HEK293 (cell line): ENCODE measurements around the gene KIF5B.

Experiments used
- CTCF ChIA-PET: fragments of 350-600 bp; formaldehyde crosslinking; extraction: SDS; loops from one replicate; lab custom pipeline; 2021; ENCODE audit warnings: antibody characterized with exemption; lab: Yijun Ruan, JAX
- POLR2A ChIA-PET: fragments of 300-600 bp; formaldehyde crosslinking; extraction: SDS; loops from one replicate; lab custom pipeline; 2020; ENCODE audit warnings: antibody characterized with exemption, inconsistent platforms; lab: Yijun Ruan, JAX
- H3K27ac ChIP-seq: fragments of 200-500 bp; sonication (Bioruptor generic); 2 replicates; pipeline ENCODE4 v1.5.1; 2014; ENCODE audit warnings: low read depth, low read length, control low read depth, inconsistent platforms; ENCODE audit errors: extremely low read depth
- H3K36me3 ChIP-seq, 2 experiments: fragments of 200-500 bp in 1 of 2; sonication (Bioruptor generic) in 1 of 2; 1 replicate in 1 of 2; 2 replicates in 1 of 2; pipeline ENCODE4 v1.5.1; 2014 to 2017; ENCODE audit warnings: inconsistent platforms in 2 of 2, low read length in 2 of 2; ENCODE audit not compliant: control insufficient read depth in 2 of 2, insufficient read depth in 1 of 2
- H3K4me1 ChIP-seq: fragments of 200-500 bp; sonication (Bioruptor generic); 2 replicates; pipeline ENCODE4 v1.5.1; 2014; ENCODE audit warnings: mild to moderate bottlenecking, low read length, inconsistent platforms; ENCODE audit not compliant: control insufficient read depth, insufficient read depth
- H3K4me3 ChIP-seq: 2 replicates; pipeline ENCODE4 v1.5.1; 2011; ENCODE audit warnings: low read depth, mild to moderate bottlenecking, control low read depth, low read length, moderate library complexity
- H3K9me3 ChIP-seq: fragments of 200-500 bp; sonication (Bioruptor generic); 2 replicates; pipeline ENCODE4 v1.5.1; 2014; ENCODE audit warnings: low read depth, low read length, inconsistent platforms; ENCODE audit not compliant: control insufficient read depth, insufficient read depth
- KLF10 ChIP-seq: fragments of 450-650 bp; IDR thresholded peaks from 2 replicates; pipeline ENCODE4 v1.5.1; 2018; ENCODE audit warnings: missing biosample characterization, mild to moderate bottlenecking, missing genetic modification characterization
- OSR2 ChIP-seq: fragments of 450-650 bp; formaldehyde crosslinking; IDR thresholded peaks from 2 replicates; pipeline ENCODE4 v1.5.1; 2016; ENCODE audit warnings: missing biosample characterization, missing genetic modification characterization
- SCRT2 ChIP-seq: fragments of 450-650 bp; formaldehyde crosslinking; IDR thresholded peaks from 2 replicates; pipeline ENCODE4 v1.5.1; 2016; ENCODE audit warnings: missing biosample characterization, missing genetic modification characterization
- SP7 ChIP-seq: fragments of 450-650 bp; formaldehyde crosslinking; IDR thresholded peaks from 2 replicates; pipeline ENCODE4 v1.5.1; 2016; ENCODE audit warnings: missing biosample characterization, missing genetic modification characterization
- YY1 ChIP-seq: fragments of 450-650 bp; formaldehyde crosslinking; IDR thresholded peaks from 2 replicates; pipeline ENCODE4 v1.5.1; 2018; ENCODE audit warnings: missing biosample characterization, missing genetic modification characterization
- ZBTB8A ChIP-seq: fragments of 450-650 bp; formaldehyde crosslinking; IDR thresholded peaks from 2 replicates; pipeline ENCODE4 v1.5.1; 2016; ENCODE audit warnings: missing biosample characterization, missing genetic modification characterization
- ZNF133 ChIP-seq: fragments of 450-650 bp; formaldehyde crosslinking; IDR thresholded peaks from 2 replicates; pipeline ENCODE4 v1.5.1; 2016; ENCODE audit warnings: missing biosample characterization, missing genetic modification characterization
- ZNF16 ChIP-seq: fragments of 450-650 bp; formaldehyde crosslinking; IDR thresholded peaks from 2 replicates; pipeline ENCODE4 v1.5.1; 2016; ENCODE audit warnings: low read depth, missing biosample characterization, missing genetic modification characterization
- ZNF175 ChIP-seq: fragments of 450-650 bp; formaldehyde crosslinking; IDR thresholded peaks from 2 replicates; pipeline ENCODE4 v1.5.1; 2016; ENCODE audit warnings: missing biosample characterization, missing genetic modification characterization
- ZNF202 ChIP-seq: fragments of 450-650 bp; formaldehyde crosslinking; IDR thresholded peaks from 2 replicates; pipeline ENCODE4 v1.5.1; 2016; ENCODE audit warnings: missing biosample characterization, missing genetic modification characterization, borderline replicate concordance
- ZNF23 ChIP-seq: fragments of 450-650 bp; formaldehyde crosslinking; IDR thresholded peaks from 2 replicates; pipeline ENCODE4 v1.5.1; 2016; ENCODE audit warnings: missing biosample characterization, missing genetic modification characterization, borderline replicate concordance
- ZNF510 ChIP-seq: fragments of 450-650 bp; formaldehyde crosslinking; IDR thresholded peaks from 2 replicates; pipeline ENCODE4 v1.5.1; 2018; ENCODE audit warnings: mild to moderate bottlenecking, missing genetic modification characterization, missing biosample characterization; ENCODE audit not compliant: insufficient replicate concordance
- ZNF514 ChIP-seq: fragments of 450-650 bp; formaldehyde crosslinking; IDR thresholded peaks from 2 replicates; pipeline ENCODE4 v1.5.1; 2016; ENCODE audit warnings: missing biosample characterization, missing genetic modification characterization
- ZNF645 ChIP-seq: fragments of 450-650 bp; formaldehyde crosslinking; IDR thresholded peaks from 2 replicates; pipeline ENCODE4; 2016; ENCODE audit warnings: missing biosample characterization, missing genetic modification characterization
- ZNF792 ChIP-seq: fragments of 450-650 bp; formaldehyde crosslinking; IDR thresholded peaks from 2 replicates; pipeline ENCODE4 v1.5.1; 2016; ENCODE audit warnings: missing biosample characterization, missing genetic modification characterization
- TF ChIP-seq, protein P1 (sequence below): fragments of 450-650 bp; IDR thresholded peaks from 2 replicates; pipeline ENCODE4 v1.5.1; 2018; ENCODE audit warnings: missing biosample characterization, mild to moderate bottlenecking, missing genetic modification characterization
- TF ChIP-seq, protein P2 (sequence below): fragments of 450-650 bp; formaldehyde crosslinking; optimal IDR thresholded peaks from 2 replicates; pipeline ENCODE3; 2016; ENCODE audit warnings: missing biosample characterization, mild to moderate bottlenecking, missing genetic modification characterization
- TF ChIP-seq, protein P3 (sequence below): fragments of 450-650 bp; formaldehyde crosslinking; IDR thresholded peaks from 2 replicates; pipeline ENCODE4 v1.5.1; 2016; ENCODE audit warnings: missing biosample characterization, missing genetic modification characterization
- TF ChIP-seq, protein P4 (sequence below): fragments of 450-650 bp; formaldehyde crosslinking; IDR thresholded peaks from 2 replicates; pipeline ENCODE4 v1.5.1; 2016; ENCODE audit warnings: missing biosample characterization, missing genetic modification characterization, borderline replicate concordance
- TF ChIP-seq, protein P5 (sequence below): fragments of 450-650 bp; formaldehyde crosslinking; IDR thresholded peaks from 2 replicates; pipeline ENCODE4 v1.5.1; 2016; ENCODE audit warnings: missing biosample characterization, missing genetic modification characterization

KIF5B gene

GRCh38 chr10:32047881-32048280, 8.3 kb downstream of the KIF5B start:
- POLR2A ChIA-PET, result no interaction called here
- Histone ChIP-seq H3K4me1 (peaks cover 21% of the 10 kb centered on the region; the same call in 1 of the 2 replicates), H3K36me3 (peaks cover 22 to 62% of the 10 kb centered on the region in 2 experiments), H3K9me3 (no peaks in the 10 kb centered on the region), H3K27ac (no peak overlapping the region), H3K4me3 (no peak overlapping the region)
- CTCF ChIA-PET, result interaction anchor here (0.6 kb wide), 1 partner anchor 15 kb away, joined by 3 read pairs; no protein-coding TSS in a partner anchor
- TF ChIP-seq, protein P1, sequence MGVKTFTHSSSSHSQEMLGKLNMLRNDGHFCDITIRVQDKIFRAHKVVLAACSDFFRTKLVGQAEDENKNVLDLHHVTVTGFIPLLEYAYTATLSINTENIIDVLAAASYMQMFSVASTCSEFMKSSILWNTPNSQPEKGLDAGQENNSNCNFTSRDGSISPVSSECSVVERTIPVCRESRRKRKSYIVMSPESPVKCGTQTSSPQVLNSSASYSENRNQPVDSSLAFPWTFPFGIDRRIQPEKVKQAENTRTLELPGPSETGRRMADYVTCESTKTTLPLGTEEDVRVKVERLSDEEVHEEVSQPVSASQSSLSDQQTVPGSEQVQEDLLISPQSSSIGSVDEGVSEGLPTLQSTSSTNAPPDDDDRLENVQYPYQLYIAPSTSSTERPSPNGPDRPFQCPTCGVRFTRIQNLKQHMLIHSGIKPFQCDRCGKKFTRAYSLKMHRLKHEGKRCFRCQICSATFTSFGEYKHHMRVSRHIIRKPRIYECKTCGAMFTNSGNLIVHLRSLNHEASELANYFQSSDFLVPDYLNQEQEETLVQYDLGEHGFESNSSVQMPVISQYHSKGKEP (tag by site-specific recombination), result no peak
- TF ChIP-seq SP7 (tag by site-specific recombination), result no peak
- TF ChIP-seq, protein P2, sequence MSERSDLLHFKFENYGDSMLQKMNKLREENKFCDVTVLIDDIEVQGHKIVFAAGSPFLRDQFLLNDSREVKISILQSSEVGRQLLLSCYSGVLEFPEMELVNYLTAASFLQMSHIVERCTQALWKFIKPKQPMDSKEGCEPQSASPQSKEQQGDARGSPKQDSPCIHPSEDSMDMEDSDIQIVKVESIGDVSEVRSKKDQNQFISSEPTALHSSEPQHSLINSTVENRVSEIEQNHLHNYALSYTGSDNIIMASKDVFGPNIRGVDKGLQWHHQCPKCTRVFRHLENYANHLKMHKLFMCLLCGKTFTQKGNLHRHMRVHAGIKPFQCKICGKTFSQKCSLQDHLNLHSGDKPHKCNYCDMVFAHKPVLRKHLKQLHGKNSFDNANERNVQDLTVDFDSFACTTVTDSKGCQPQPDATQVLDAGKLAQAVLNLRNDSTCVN (tag by site-specific recombination), result no peak
- TF ChIP-seq YY1 (tag by site-specific recombination), result no peak
- TF ChIP-seq SCRT2 (tag by site-specific recombination), result no peak
- no peak for TF ChIP-seq ZNF202 (tag by site-specific recombination)
- no peak for TF ChIP-seq ZNF16 (tag by site-specific recombination)
- no peak for TF ChIP-seq ZBTB8A (tag by site-specific recombination)
- TF ChIP-seq ZNF175 (tag by site-specific recombination), result no peak
- TF ChIP-seq ZNF645 (tag by site-specific recombination), result no peak
- no peak for TF ChIP-seq ZNF510 (tag by site-specific recombination)
- TF ChIP-seq ZNF133 (tag by site-specific recombination), result no peak
- TF ChIP-seq, protein P3, sequence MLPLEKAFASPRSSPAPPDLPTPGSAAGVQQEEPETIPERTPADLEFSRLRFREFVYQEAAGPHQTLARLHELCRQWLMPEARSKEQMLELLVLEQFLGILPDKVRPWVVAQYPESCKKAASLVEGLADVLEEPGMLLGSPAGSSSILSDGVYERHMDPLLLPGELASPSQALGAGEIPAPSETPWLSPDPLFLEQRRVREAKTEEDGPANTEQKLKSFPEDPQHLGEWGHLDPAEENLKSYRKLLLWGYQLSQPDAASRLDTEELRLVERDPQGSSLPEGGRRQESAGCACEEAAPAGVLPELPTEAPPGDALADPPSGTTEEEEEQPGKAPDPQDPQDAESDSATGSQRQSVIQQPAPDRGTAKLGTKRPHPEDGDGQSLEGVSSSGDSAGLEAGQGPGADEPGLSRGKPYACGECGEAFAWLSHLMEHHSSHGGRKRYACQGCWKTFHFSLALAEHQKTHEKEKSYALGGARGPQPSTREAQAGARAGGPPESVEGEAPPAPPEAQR (tag by site-specific recombination), result no peak
- TF ChIP-seq OSR2 (tag by site-specific recombination), result no peak
- TF ChIP-seq, protein P4, sequence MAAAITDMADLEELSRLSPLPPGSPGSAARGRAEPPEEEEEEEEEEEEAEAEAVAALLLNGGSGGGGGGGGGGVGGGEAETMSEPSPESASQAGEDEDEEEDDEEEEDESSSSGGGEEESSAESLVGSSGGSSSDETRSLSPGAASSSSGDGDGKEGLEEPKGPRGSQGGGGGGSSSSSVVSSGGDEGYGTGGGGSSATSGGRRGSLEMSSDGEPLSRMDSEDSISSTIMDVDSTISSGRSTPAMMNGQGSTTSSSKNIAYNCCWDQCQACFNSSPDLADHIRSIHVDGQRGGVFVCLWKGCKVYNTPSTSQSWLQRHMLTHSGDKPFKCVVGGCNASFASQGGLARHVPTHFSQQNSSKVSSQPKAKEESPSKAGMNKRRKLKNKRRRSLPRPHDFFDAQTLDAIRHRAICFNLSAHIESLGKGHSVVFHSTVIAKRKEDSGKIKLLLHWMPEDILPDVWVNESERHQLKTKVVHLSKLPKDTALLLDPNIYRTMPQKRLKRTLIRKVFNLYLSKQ (tag by site-specific recombination), result no peak
- TF ChIP-seq KLF10 (tag by site-specific recombination), result no peak
- no peak for TF ChIP-seq ZNF792
- TF ChIP-seq ZNF514 (tag by site-specific recombination), result no peak
- no peak for TF ChIP-seq ZNF23 (tag by site-specific recombination)
- TF ChIP-seq, protein P5, sequence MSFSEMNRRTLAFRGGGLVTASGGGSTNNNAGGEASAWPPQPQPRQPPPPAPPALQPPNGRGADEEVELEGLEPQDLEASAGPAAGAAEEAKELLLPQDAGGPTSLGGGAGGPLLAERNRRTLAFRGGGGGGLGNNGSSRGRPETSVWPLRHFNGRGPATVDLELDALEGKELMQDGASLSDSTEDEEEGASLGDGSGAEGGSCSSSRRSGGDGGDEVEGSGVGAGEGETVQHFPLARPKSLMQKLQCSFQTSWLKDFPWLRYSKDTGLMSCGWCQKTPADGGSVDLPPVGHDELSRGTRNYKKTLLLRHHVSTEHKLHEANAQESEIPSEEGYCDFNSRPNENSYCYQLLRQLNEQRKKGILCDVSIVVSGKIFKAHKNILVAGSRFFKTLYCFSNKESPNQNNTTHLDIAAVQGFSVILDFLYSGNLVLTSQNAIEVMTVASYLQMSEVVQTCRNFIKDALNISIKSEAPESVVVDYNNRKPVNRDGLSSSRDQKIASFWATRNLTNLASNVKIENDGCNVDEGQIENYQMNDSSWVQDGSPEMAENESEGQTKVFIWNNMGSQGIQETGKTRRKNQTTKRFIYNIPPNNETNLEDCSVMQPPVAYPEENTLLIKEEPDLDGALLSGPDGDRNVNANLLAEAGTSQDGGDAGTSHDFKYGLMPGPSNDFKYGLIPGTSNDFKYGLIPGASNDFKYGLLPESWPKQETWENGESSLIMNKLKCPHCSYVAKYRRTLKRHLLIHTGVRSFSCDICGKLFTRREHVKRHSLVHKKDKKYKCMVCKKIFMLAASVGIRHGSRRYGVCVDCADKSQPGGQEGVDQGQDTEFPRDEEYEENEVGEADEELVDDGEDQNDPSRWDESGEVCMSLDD, result no peak
